Activated CD4-positive, CD25-positive, alpha-beta regulatory T cell treated with anti-CD3 and anti-CD28 coated beads, Interleukin-2, amount 50 U/mL, for 72 hours (primary cell): Measurements from ENCODE around the gene TANGO2.
A peak's percentile ranks its signal among the peaks of the same experiment; 100 is the strongest.

Experiments used
- DNase-seq: peaks from one replicate; pipeline ENCODE4 v3.0.0; 2021

TANGO2 gene

DNA sequence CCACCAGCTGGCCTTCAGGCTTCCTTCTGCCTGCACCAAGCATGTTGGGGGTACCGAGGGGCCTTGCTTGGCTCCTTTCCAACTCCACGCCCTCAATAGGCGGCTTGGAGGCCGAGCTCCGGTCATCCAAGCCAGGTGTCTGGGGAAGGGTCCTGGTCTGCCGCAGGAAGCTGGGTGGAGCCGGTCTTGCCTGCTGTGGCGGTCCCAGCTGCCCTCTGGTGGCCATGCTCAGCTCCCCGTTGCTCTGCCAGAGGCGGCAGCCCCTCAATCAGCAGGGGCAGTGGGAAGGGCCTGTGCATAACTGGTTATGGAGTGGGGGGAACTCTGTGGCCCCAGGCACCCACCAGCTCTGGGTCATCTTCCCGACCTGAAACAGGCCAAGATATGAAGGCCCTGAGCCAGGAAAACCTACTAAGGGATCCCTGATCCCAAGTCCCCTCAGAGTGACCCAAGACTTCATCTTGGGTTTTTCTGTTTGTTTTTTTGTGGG, 7.5 kb upstream of the TANGO2 start:
- no peak for DNase-seq

DNA sequence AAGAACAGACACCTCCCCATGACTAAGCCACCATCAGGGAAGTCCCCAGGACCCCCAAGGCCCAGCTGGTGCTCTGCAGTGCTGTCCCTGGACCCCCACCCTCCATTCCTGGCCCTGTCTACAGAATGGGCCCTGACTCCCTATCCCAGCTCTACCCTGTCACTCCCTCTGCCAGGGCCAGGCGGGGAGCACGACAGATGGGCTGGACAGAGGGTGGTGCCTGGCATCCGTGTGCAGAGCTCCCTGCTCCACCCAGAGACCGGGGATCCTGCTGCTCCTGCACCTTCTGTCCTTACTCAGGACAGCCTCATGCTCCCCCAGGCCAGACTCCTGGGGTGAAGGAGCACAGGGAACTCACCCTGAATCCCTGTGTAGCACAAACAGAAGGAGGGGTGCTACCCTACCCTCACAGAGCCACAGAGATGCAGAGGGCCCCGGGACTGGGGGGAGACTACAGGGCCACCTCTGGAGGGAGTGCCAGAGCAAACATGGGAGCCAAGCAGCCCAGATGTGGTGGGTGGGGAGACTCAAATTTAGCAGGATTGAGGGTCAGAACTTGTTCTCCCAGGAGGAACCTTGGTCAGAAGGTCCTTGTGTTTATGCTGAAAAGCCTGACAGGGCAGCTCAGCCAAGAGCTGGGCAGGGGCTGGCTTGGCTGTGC, 6.3 kb upstream of the TANGO2 start:
- no peak for DNase-seq

DNA sequence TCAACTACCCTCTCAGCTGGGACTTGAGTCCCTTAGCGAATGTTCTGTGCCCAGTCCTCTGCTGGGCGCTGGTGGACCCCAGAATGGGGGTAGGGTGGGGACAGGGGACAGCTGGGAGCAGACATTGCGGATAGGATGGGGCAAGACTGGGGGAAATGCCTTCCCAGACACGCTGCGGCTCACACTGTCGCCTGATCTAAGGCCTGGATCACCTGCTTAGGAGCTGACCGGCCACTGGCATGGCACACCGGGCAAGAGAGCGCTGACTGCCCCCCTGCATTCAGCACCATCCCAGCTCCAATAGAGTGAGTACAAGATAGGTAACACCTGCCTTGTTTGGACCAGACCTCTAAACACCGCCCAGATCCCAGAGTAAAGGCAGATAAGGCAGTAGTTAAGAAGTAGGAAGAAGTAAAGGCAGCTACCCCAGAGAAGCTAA, 5.7 kb upstream of the TANGO2 start:
- DNase-seq: no peak

DNA sequence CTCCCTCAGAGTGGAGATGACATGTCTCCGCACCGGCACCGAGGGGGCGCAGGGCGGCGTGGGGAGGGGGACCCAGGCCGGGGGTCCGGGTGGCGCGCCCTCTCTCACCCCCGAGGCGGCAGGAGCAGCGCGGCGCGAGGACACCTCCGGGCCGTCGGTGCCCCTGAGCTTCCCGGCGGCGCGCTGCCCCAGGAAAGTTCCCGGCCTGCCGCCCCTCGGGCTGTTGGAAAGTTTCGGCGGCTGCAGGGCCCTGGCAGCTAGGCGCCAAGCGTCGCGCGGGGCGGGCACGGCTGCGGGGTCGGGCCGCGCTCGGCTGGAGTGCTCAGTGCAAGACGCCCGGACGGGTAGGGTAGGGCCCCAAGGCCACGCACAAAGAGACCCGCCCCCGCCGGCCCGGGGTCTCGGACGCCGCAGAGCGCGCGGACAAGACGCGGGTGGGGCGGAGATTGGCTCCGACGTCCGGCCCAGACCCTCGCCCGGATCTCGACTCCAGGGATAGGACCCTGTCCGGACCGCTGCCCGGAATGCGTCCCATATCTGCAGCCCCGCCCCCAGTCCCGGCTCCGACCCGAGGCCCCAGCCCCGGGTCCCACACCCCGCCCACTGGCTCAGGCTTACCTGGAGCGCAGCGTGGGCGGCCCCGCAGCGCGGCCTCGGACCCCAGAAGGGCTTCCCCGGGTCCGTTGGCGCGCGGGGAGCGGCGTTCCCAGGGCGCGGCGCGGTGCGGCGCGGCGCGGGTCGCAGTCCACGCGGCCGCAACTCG, 4.8 kb upstream of the TANGO2 start:
- DNase-seq: peak; percentile 49

DNA sequence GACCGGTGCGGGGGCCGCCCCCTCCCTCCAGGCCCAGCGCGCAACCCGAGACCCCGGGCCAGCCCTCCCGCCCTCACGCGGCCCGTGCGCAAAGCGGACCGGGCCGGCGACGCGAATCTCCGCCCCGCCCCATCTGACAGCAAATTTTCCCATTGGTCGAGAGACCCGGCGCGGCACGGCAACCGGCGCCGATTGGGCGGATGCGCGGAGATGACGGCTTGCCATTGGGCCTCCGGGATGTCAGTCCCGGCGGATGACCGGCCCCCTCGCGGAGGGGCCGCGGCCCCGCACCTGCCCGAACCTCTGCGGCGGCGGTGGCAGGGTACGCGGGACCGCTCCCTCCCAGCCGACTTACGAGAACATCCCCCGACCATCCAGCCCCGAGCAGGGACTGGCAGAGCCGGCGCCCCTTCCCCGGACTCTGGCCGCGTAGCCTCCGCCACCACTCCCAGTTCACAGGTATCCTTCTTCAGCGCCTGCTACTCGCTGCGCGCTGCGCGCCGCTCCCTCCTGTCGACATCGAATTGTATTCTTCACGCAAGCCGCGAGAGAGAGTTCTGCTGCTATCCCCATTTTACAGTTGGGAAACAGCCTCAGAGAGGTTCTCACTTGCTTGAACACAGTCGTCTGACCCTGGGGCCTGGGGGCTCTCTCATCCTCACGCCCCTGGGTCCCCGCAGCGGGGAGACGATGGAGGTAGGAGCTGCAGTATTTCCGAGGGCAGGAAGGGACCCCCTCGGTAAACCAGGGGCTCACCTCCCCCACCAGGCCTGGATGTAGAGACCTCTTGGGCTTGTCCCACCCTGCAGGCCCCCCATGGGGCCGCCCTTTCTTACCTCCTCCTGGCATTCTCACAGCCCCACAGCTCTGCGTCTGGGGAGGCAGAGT, 3.9 kb upstream of the TANGO2 start, which contains the start of gene ARVCF:
TSS of gene ARVCF (minus strand) at position 90 of the 888 bp plus-strand sequence. CDS start 26,029 bp downstream, outside the sequence.
- DNase-seq: peak; percentile 95

DNA sequence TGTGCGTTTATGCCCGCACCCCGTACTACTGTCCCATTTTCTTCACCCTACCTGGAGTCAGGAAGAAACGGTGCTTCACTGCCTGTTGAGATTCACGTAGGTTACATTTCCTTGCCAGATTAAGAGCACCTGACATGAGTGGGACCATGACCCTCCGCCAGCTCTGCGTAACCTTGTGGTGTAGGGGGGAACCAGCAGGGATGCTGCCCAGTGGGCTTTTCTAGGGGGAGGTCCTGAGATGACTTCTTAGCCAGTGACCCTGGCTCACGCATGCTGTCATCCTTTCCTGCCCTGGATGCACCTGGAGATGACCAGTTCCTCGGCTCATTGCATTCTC, 3.3 kb upstream of the TANGO2 start:
- DNase-seq: no peak

DNA sequence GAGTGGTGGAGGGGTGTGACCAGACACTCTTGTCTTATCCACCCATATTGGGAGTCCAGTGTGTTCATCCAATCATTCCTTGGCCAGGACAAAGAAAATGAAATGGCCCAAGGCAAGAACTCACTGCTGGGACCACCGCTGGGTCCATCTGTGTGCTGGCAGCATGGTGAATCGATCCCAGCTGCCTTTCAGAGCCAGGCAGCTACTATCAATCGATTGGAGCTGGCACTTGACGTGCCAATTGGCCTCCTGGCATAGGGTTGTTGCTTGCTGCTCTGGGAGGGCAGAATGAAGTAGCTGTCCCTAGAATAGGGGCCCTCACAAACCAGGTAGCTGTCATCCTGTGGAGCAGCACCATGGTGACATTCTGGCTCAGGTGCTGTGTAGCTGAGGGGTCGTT, 2.9 kb upstream of the TANGO2 start:
- DNase-seq: no peak

DNA sequence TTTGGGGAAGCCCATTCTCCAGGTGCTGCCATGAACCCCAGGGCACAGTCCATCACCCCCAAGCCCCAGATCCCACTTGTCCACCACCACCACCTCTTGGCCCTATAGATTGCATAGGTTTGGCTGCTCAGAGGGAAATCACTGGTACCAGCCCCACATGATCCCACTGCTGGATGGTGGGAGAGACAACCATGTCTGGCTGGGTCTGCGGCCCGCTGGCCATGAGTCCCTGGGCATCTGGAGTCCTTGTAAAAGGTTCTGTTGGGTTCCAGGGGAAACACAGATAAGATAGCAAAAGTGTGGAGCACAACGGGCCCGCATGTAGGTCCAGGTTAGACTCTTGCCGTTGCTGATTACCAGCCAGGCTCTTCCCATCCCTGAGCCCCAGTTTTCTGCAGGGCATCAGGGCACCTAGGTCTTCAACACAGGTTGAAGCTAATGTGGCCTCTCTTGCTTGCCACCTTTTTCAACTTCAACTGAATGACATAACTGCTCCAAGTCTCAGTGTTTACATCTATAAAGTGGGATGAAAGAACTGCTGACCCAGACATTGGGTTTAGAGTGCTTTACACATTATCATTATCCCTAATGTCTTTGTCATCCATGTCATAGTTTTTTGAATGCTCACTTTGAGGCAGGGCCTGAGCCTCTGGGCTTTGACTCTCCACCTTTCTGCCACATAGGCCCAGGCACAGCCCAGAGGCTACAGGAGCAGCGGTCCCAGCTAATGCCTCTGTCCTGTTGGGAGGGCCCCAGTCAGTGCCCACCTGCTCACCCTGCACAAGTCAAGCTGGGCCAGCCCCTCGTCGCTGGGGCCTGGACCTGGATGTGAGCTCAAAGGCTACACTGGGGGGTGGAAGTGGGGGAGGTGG, 1.0 kb upstream of the TANGO2 start:
- no peak for DNase-seq

DNA sequence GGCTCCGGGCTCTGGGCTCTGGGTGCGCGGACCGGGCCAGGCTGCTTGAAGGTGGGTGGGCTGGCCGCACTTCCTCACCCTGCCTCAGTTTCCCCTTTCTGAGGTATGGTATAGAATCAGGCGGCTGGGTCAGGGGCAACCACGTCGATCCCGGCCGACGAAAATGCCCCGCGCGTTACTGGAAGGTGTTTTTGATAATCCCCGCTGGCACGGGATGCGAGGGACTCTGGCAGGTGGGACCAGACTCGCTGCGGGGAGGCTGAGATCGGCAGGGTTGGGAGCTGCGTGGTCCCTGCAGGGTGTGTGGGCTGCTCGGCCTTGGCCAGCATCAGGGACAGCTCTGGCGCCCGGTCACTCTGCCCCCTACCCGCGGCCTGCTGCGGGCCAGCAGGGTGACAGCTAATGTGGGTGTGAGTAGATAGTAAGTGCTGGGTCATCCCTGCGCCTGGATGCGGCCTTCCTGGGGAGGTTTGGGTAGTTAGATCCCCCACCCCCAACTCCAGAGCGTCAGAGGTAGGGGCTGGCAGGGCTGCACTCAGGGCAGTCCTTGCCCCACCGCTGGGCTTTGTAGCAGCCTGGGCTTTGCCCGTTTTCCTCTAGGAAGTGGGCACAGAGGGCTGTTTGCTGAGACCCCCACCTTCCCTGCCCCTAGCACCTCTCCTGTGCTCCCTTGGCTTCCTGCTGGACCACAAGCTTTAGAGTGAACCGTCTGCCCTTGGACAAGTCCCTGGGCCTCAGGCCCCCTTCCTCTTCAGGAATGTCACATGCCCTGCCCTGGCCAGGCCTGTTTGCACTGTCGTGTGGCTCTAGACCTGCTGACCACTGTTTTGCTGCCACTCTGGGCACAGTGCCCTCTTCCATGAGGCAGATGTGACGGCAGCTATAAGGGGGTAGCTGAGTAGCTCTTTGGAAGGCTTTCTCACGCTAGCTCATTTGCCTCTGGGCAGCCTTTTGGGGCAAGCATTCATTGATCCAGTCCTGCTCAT, 579 bp downstream of the TANGO2 start:
- no peak for DNase-seq

DNA sequence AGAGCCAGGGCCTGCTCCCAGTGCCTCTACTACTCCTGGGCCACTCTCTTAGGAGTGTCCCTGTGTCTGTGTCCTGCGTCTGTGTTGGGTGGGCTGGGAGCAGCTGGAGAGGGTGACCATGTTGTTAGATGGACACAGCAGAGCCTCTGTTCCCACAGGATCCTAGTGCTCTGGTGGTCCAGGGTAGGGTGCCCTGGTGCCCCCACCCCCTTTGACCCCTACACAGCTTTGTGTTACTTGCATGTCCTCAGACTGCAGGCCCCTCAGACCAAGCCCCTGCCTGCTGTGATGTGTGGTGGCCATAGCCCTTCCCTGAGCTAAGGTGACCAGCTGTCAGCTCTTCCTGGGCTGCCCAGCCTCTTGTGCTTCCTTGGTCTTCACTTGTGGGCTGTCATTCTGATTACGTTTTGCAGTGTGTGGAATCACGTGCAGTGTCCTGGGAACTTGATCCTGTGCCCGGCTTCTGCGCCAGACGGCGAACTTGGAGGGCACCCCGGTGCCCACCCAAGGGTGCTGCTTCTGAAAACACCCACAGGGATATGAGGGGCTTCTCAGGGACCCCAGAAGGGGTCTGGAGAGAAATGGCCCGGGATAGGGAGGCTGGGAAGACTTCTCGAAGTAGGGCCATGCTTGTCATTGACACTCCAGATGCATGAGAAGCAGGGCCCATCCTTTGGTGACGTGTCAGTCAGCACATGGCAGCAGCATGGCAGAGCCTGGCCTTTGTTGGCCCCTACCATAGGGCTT, 1.5 kb downstream of the TANGO2 start:
- no peak for DNase-seq

DNA sequence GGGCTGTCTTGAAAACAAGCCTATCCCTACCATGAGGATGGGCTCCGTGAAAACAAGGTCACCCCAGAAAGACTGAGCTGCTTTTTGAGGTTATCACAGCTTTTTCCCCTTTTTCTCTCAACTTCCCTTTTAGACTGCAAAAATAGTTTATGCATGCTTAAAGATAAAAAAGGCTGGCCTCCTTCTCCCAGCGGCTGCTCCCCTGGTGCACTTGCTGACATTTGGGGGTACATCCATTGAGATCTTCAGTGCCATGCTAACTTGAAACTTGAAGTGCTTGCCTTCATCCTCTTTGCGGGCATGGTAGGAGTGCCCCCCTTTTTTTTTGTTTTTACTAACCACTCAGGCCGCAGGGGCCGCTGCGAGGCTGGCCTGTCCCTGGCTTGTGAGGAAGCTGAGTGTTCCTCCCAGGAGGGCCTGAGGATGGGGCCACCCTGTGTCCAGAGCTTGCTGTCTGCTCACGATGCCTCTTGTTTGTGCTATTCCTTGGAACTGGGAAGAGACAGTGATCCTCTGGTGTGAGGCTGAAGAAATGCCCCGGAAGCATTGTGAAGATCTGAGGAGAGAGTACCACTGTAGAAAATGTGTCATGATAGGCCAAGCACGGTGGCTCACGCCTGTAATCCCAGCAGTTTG, 2.2 kb downstream of the TANGO2 start:
- DNase-seq: no peak

DNA sequence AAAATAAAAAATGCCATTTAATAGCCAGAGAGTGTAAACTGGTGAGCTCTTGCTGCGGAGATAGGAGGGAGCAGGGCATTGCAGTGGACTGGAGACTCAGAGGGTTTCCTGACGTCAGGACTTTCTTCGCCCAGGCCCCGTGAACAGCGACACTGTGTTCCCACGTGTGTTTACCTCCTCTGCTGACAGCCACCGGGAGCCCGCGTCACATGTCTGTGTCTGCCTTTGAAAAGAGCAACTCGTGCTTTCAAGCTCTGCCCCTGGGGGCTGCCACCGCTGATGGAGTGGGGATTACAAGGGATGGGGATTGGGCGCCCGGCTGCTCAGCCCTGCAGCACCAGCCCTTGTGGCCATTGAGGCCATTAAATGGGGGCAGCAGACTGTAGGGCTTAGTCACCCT, 3.3 kb downstream of the TANGO2 start:
- no peak for DNase-seq

DNA sequence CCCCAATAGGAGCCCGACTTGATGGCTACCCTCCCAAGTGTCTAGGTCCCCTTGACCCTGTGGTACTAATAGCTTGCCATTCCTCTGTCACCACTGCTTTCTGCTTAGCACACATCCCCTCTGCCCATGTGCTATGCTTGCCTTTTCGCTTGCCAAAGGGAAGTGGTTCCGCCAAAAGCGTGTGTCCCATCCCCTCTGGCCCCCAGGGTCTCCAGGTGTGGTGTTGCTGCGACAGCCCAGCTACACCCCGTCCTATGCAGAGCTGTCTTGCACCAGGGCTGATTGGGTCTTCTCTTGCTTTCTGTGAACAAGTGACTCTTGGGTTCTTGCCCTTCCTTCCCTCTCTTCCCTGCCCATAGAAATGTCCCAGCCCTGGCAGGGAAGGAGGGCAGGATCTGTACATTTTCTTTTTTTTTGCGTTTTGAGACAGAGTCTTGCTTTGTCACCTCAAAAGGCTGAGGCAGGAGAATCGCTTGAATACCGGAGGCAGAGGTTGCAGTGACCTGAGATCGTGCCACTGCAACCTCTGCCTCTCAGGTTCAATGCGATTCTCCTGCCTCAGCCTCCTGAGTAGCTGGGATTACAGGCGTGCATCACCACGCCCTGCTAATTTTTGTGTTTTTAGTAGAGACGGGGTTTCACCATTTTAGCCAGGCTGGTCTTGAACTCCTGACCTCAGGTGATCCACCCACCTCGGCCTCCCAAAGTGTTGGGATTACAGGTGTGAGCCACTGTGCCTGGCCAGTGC, 3.9 kb downstream of the TANGO2 start:
- DNase-seq: no peak

DNA sequence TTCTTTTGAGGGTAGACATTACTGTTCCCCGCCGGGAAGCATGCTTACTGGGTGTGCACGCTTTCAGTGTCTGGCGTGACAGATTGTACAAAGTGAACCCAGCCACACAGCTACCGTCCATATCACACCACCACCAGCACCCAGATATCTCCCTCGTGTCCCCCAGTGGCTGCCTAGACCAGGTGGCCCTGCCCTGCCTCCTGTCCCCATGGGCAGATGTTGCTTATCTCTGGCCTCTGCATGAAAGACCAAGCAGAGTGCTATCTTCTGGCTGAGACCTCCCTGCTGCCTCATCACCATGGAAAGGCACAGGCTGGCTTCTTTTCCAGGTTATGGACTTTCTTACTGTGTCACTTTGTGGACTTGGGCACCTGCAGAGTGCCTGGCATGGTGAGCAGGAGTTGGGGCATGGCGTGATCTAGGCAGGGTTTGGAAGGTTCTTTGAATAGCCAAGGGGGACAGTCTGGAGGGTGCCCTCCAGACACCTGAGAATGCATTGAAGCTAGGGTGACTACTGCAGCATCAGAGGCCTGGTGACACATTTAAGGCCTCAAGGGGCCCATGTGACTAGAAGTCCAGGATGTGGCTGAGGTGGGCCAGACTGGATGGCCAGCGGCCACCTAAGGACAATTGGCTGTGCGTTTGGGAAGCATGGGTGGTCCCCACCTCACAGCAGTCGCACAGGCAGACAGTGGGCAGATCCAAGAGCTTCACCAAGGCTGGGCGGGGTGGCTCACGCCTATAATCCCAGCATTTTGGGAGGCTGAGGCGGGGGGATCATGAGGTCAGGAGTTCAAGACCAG, 4.7 kb downstream of the TANGO2 start:
- no peak for DNase-seq

DNA sequence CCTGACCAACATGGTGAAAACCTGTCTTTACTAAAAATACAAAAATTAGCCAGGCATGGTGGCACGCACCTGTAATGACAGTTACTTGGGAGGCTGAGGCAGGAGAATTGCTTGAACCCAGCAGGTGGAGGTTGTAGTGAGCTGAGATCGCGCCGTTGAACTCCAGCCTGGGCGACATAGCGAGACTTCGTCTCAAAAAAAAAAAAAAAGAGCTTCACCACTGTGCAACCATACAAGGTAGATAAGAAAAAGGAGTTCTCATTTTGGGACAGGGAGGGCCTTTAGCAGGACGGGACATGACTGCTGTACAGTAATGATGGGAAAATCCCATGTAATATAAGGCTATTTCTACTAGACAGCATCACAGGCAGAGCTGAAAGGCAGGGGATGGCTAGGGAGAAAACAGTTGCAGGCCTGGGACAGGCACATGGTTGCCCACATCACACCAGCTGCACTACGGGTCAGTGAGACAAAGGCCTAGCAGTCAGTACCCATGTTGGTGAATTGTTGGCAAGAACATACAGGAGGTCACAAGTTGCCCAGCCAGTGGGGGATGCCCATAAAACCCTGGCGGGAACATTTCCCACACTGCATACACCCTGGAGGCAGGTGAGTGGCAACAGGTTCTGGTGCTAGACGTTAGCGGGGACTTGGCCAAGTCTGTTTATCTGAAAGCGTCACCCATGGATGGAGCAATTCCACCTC, 5.4 kb downstream of the TANGO2 start:
- DNase-seq: no peak

DNA sequence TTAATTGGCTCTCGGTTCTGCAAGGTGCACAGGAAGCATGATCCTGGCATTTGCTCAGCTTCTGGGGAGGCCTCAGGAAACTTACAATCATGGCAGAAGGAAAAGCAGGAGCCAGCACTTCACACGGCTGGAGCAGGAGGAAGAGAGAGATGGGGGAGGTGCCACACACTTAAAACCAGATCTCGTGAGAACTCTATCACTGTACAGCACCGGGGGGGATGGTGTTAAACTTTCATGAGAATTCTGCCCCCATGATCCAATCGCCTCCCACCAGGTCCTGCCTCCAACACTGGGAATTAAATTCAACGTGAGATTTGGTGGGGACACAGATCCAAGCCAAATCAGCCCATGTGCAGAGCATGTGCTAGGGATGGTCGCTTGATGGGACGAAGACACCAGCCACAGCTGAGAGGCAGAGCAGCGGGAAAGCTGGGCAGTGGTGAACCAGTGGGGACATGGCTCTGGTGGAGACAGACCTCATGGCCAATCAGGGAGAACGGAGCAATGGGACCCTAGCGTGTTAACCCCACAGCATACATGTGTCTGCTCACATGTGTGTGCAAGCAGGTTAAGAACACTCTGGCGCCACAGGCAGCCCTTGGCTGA, 6.2 kb downstream of the TANGO2 start:
- no peak for DNase-seq
